MM.1S (cell line): ENCODE data around the gene PTPRD.

Experiments used
- DNase-seq: peaks from one replicate; pipeline ENCODE4 v3.0.0-alpha.2; 2015
- H2AFZ ChIP-seq: fragments of 300-600 bp; sonication (generic); 2 replicates; pipeline ENCODE4 v1.6.0; 2016; ENCODE audit warnings: antibody characterized with exemption, low read length
- H3F3A ChIP-seq: fragments of 300-600 bp; sonication (generic); 2 replicates; pipeline ENCODE4 v1.6.1; 2016; ENCODE audit warnings: mild to moderate bottlenecking, antibody characterized with exemption, low read length, moderate library complexity, mixed read lengths; ENCODE audit not compliant: insufficient read depth
- H3K27ac ChIP-seq: fragments of 300-600 bp; sonication (generic); 2 replicates; pipeline ENCODE4 v1.5.1; 2016; ENCODE audit warnings: mild to moderate bottlenecking, low read length
- H3K27me3 ChIP-seq: fragments of 300-600 bp; sonication (generic); replicated peaks from 2 replicates; pipeline ENCODE4 v1.6.0; 2016; ENCODE audit warnings: low read length; ENCODE audit not compliant: insufficient read depth
- H3K36me3 ChIP-seq: fragments of 300-600 bp; sonication (generic); replicated peaks from 2 replicates; pipeline ENCODE4 v1.6.1; 2016; ENCODE audit warnings: mild to moderate bottlenecking, low read length, mixed read lengths; ENCODE audit not compliant: insufficient read depth
- H3K4me1 ChIP-seq: fragments of 300-600 bp; sonication (generic); 2 replicates; pipeline ENCODE4 v1.6.1; 2016; ENCODE audit warnings: low read length, mixed read lengths
- H3K4me2 ChIP-seq: fragments of 300-600 bp; sonication (generic); 2 replicates; pipeline ENCODE4 v1.6.0; 2016; ENCODE audit warnings: low read depth, low read length
- H3K4me3 ChIP-seq: fragments of 300-600 bp; sonication (generic); 2 replicates; pipeline ENCODE4 v1.5.1; 2016; ENCODE audit warnings: low read length, mixed read lengths
- H3K79me2 ChIP-seq: fragments of 300-600 bp; sonication (generic); 2 replicates; pipeline ENCODE4 v1.6.1; 2016; ENCODE audit warnings: mixed run types, low read length, mixed read lengths
- H3K9ac ChIP-seq: fragments of 300-600 bp; sonication (generic); 2 replicates; pipeline ENCODE4 v1.6.1; 2016; ENCODE audit warnings: low read length, mixed read lengths
- H3K9me2 ChIP-seq: fragments of 300-600 bp; sonication (generic); replicated peaks from 2 replicates; pipeline ENCODE4 v1.6.1; 2016; ENCODE audit warnings: mild to moderate bottlenecking, low read length, mixed read lengths; ENCODE audit not compliant: insufficient read depth
- H3K9me3 ChIP-seq: fragments of 300-600 bp; sonication (generic); replicated peaks from 2 replicates; pipeline ENCODE4 v1.6.1; 2016; ENCODE audit warnings: mild to moderate bottlenecking, low read length, mixed read lengths; ENCODE audit not compliant: insufficient read depth
- H4K20me1 ChIP-seq: fragments of 300-600 bp; sonication (generic); 2 replicates; pipeline ENCODE4 v1.6.1; 2016; ENCODE audit warnings: mild to moderate bottlenecking, low read length, moderate library complexity, mixed read lengths; ENCODE audit not compliant: insufficient read depth
- EZH2 ChIP-seq: fragments of 300-600 bp; sonication (generic); optimal IDR thresholded peaks from 2 replicates; pipeline ENCODE3; 2017; ENCODE audit warnings: low read depth, mild to moderate bottlenecking, antibody characterized with exemption, low read length, mixed read lengths
- EZH2phosphoT487 ChIP-seq: fragments of 300-600 bp; sonication (generic); IDR thresholded peaks from 2 replicates; pipeline ENCODE4 v1.6.1; 2018; ENCODE audit warnings: antibody characterized with exemption, low read length
- TF ChIP-seq, protein P1 (sequence below): fragments of 300-600 bp; sonication (generic); IDR thresholded peaks from 2 replicates; pipeline ENCODE4 v1.5.1; 2016; ENCODE audit warnings: antibody characterized with exemption, low read length, mixed read lengths

PTPRD gene

GRCh38 chr9:8605096-8605495 lies 2007.7 kb downstream of the PTPRD start:
- H3K79me2 ChIP-seq = no peaks in the 10 kb centered on the region
- DNase-seq = no peak
- H3K9me3 ChIP-seq = no peaks in the 10 kb centered on the region
- no peaks in the 10 kb centered on the region for H3K27me3 ChIP-seq
- no peak overlapping the region for H3K9ac ChIP-seq
- H3K4me2 ChIP-seq = no peak overlapping the region
- H2AFZ ChIP-seq = no peak overlapping the region
- H3K27ac ChIP-seq = no peak overlapping the region
- no peak overlapping the region for H3K4me3 ChIP-seq
- no peaks in the 10 kb centered on the region for H3K9me2 ChIP-seq
- H3F3A ChIP-seq = no peaks in the 10 kb centered on the region
- no peaks in the 10 kb centered on the region for H3K4me1 ChIP-seq
- TF ChIP-seq EZH2 = no peak
- no peak for TF ChIP-seq EZH2phosphoT487
- TF ChIP-seq, protein P1, sequence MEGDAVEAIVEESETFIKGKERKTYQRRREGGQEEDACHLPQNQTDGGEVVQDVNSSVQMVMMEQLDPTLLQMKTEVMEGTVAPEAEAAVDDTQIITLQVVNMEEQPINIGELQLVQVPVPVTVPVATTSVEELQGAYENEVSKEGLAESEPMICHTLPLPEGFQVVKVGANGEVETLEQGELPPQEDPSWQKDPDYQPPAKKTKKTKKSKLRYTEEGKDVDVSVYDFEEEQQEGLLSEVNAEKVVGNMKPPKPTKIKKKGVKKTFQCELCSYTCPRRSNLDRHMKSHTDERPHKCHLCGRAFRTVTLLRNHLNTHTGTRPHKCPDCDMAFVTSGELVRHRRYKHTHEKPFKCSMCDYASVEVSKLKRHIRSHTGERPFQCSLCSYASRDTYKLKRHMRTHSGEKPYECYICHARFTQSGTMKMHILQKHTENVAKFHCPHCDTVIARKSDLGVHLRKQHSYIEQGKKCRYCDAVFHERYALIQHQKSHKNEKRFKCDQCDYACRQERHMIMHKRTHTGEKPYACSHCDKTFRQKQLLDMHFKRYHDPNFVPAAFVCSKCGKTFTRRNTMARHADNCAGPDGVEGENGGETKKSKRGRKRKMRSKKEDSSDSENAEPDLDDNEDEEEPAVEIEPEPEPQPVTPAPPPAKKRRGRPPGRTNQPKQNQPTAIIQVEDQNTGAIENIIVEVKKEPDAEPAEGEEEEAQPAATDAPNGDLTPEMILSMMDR = no peak
- no peaks in the 10 kb centered on the region for H3K36me3 ChIP-seq
- no peaks in the 10 kb centered on the region for H4K20me1 ChIP-seq

DNA sequence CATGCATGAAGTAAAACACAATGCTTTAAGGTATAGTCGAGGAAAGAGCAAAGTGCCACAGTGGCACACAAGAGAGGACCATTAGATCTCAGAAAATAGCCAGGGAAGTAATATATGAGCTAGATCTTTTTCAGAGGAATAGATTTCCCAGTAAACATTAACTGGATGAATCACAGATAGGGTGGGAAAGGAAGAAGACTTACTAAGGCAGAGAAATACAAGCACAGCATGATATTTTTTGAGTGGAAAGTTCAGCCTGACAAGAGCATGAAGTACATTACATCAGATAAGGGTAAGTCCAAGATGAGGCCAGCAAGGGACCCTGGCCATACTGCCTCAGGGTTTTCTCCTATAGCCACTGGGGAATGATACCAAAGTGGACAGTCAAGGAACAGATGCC lies 2008.6 kb downstream of the PTPRD start:
- Histone ChIP-seq H3K4me3 (no peak overlapping the region), H3K27me3 (no peaks in the 10 kb centered on the region), H2AFZ (no peak overlapping the region), H3K36me3 (no peaks in the 10 kb centered on the region), H3K27ac (no peak overlapping the region), H3K4me1 (no peaks in the 10 kb centered on the region), H4K20me1 (no peaks in the 10 kb centered on the region), H3K9me2 (no peaks in the 10 kb centered on the region), H3K79me2 (no peaks in the 10 kb centered on the region), H3K9ac (no peak overlapping the region), H3K4me2 (no peak overlapping the region), H3K9me3 (no peaks in the 10 kb centered on the region), H3F3A (no peaks in the 10 kb centered on the region)
- DNase-seq = no peak
- TF ChIP-seq EZH2phosphoT487 (no peak), EZH2 (no peak)
- TF ChIP-seq, protein P1 = no peak

GRCh38 chr9:8600914-8601680 lies 2011.7 kb downstream of the PTPRD start:
- H2AFZ ChIP-seq = no peak overlapping the region
- no peaks in the 10 kb centered on the region for H3F3A ChIP-seq
- H3K79me2 ChIP-seq = no peaks in the 10 kb centered on the region
- H3K9ac ChIP-seq = no peak overlapping the region
- H3K4me1 ChIP-seq = no peaks in the 10 kb centered on the region
- no peaks in the 10 kb centered on the region for H3K9me3 ChIP-seq
- H3K27me3 ChIP-seq = no peaks in the 10 kb centered on the region
- no peak for DNase-seq
- no peak overlapping the region for H3K27ac ChIP-seq
- no peak for TF ChIP-seq EZH2
- no peak for TF ChIP-seq EZH2phosphoT487
- TF ChIP-seq, protein P1 = no peak
- no peaks in the 10 kb centered on the region for H4K20me1 ChIP-seq
- no peaks in the 10 kb centered on the region for H3K9me2 ChIP-seq
- no peak overlapping the region for H3K4me3 ChIP-seq
- no peaks in the 10 kb centered on the region for H3K36me3 ChIP-seq
- no peak overlapping the region for H3K4me2 ChIP-seq
